ENCODE measurements around the gene TNFRSF4. TPM values are rescaled to one million over a fixed set of nuclear protein-coding genes. Genes with fewer than 3 reads are reported as not detected.
A peak's percentile ranks its signal among the peaks of the same experiment; 100 is the strongest.

Gene TNFRSF4
- total RNA-seq, 1 donor from 2014 or later: 0.38 TPM

DNA sequence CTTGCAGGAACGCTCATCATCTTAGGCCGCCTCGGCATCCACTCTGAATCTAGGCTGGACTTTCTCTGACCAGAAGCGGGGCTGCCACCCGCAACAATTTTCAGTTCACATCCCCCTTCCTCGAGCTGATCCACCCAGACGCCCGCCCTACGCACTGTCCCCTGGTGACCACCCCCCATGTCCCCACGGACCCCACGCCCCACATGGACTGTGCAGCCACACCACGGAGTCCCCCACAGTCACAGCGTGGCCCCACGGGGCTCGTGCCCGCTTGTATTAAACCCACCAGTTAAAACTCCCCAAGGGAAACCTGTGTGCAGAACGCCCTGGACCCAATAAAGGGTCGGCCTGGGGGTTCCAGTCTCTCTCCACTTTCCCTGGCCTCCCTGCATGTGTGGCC is 45.6 kb upstream of the TNFRSF4 start:
- H3K36me3 Mint-ChIP-seq (ENCODE audit: insufficient read depth): peaks cover 22% of the 10 kb centered on the region
- H3K4me1 Mint-ChIP-seq (ENCODE audit: low read depth): no peaks in the 10 kb centered on the region
- H3K27ac Mint-ChIP-seq: peak overlapping the region; percentile 43
- no peak overlapping the region for H3K4me3 Mint-ChIP-seq (ENCODE audit: low read depth)
- TF ChIP-seq, protein P1, sequence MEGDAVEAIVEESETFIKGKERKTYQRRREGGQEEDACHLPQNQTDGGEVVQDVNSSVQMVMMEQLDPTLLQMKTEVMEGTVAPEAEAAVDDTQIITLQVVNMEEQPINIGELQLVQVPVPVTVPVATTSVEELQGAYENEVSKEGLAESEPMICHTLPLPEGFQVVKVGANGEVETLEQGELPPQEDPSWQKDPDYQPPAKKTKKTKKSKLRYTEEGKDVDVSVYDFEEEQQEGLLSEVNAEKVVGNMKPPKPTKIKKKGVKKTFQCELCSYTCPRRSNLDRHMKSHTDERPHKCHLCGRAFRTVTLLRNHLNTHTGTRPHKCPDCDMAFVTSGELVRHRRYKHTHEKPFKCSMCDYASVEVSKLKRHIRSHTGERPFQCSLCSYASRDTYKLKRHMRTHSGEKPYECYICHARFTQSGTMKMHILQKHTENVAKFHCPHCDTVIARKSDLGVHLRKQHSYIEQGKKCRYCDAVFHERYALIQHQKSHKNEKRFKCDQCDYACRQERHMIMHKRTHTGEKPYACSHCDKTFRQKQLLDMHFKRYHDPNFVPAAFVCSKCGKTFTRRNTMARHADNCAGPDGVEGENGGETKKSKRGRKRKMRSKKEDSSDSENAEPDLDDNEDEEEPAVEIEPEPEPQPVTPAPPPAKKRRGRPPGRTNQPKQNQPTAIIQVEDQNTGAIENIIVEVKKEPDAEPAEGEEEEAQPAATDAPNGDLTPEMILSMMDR (IDR thresholded peaks at IDR 0.05; ENCODE audit: unreplicated experiment): no peak
- no peak for DNase-seq (ENCODE audit: low spot score, unreplicated experiment)
- H3K9me3 Mint-ChIP-seq (ENCODE audit: low read depth): no peaks in the 10 kb centered on the region
- H3K27me3 Mint-ChIP-seq: no peaks in the 10 kb centered on the region

DNA sequence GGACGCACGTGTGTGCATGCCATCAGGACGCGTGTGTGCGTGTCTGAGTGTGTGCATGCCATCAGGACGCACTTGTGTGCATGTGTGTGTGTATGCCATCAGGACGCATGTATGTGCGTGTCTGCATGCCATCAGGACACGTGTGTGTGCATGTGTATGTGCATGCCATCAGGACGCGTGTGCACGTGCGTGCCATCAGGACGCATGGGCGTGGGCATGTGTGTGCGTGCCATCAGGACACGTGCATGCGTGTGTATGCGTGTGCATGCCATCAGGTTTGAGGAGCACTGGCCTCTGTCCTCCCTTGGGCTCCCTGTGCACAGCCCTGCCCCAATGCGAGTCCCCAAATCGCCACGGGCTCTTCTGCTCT is 45.2 kb upstream of the TNFRSF4 start:
- H3K36me3 Mint-ChIP-seq (ENCODE audit: insufficient read depth): peaks cover 22% of the 10 kb centered on the region
- no peak overlapping the region for H3K27ac Mint-ChIP-seq
- no peak overlapping the region for H3K4me3 Mint-ChIP-seq (ENCODE audit: low read depth)
- TF ChIP-seq, protein P1 (IDR thresholded peaks at IDR 0.05; ENCODE audit: unreplicated experiment): no peak
- DNase-seq (ENCODE audit: low spot score, unreplicated experiment): no peak
- H3K9me3 Mint-ChIP-seq (ENCODE audit: low read depth): no peaks in the 10 kb centered on the region
- no peaks in the 10 kb centered on the region for H3K4me1 Mint-ChIP-seq (ENCODE audit: low read depth)
- H3K27me3 Mint-ChIP-seq: no peaks in the 10 kb centered on the region

DNA sequence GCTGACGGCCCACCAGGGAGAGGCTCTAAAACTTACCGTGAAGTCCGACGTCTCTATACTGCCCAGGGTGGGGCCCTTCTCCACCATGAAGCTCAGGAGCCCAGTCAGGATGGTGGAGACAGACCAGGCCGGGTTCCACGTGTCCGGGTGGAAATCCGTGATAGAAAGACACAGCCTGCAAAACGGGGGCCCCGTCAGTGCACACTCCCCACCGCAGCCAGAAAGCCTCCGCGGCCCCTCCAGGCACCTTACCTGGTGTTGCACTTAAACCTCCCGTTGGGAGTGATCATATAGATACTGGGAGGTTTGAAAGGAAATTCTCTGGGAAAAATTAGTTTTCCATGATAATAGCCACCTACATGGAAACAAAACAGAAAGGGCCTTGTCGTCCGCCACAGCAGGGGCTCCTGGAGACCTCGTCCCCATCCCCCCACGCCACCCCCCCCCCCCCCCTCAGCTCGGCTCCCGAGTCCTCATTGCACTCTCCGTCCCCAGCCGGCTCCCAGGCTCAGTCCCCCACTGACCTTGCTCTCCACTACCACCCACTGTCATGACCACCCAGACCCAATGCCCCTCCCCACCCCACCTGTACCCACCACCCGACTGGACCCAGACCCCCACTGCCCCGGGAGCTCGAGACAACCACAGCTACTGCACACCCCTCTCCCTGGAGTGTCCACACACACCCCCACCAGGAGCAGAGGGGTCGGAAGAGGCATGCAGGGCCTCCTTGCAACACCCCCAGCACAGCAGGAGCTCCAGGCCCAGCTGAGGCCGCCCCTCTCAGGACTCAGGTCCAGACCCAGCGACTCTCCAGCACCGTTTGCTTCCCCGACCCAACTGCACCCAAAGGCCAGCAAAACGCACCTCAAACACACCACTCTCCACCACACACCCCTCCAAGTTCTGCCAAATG is 43.3 kb upstream of the TNFRSF4 start:
- Mint-ChIP-seq H3K27me3 (no peaks in the 10 kb centered on the region), H3K9me3 (ENCODE audit: low read depth) (no peaks in the 10 kb centered on the region), H3K4me3 (ENCODE audit: low read depth) (no peak overlapping the region), H3K36me3 (ENCODE audit: insufficient read depth) (peaks cover 27% of the 10 kb centered on the region), H3K4me1 (ENCODE audit: low read depth) (no peaks in the 10 kb centered on the region), H3K27ac (peak overlapping the region; percentile 56)
- DNase-seq (ENCODE audit: low spot score, unreplicated experiment): no peak
- TF ChIP-seq, protein P1 (IDR thresholded peaks at IDR 0.05; ENCODE audit: unreplicated experiment): no peak

DNA sequence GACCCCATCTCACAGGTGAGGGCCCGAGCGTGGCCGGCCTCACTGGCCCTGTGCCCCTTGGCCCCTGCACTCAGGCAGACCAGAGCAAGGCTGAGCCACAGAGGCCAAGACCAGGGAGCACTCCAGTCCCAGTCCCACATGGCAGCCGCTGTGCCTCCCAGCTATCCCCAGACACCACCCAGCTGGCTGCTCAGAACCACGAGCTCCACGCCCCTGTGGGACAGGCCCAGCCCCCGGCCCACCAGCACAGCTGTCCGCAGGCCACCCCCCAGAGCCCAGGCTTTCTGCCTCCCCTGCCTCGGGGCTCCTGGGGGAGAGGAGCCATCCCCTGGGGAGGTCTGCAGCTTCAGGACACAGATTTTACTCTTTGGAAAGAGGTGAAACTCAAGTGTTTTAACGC is 41.7 kb upstream of the TNFRSF4 start:
- H3K27ac Mint-ChIP-seq: no peak overlapping the region
- no peaks in the 10 kb centered on the region for H3K9me3 Mint-ChIP-seq (ENCODE audit: low read depth)
- H3K4me3 Mint-ChIP-seq (ENCODE audit: low read depth): no peak overlapping the region
- peaks cover 22% of the 10 kb centered on the region for H3K36me3 Mint-ChIP-seq (ENCODE audit: insufficient read depth)
- H3K4me1 Mint-ChIP-seq (ENCODE audit: low read depth): no peaks in the 10 kb centered on the region
- TF ChIP-seq, protein P1 (IDR thresholded peaks at IDR 0.05; ENCODE audit: unreplicated experiment): no peak
- no peak for DNase-seq (ENCODE audit: low spot score, unreplicated experiment)
- no peaks in the 10 kb centered on the region for H3K27me3 Mint-ChIP-seq

DNA sequence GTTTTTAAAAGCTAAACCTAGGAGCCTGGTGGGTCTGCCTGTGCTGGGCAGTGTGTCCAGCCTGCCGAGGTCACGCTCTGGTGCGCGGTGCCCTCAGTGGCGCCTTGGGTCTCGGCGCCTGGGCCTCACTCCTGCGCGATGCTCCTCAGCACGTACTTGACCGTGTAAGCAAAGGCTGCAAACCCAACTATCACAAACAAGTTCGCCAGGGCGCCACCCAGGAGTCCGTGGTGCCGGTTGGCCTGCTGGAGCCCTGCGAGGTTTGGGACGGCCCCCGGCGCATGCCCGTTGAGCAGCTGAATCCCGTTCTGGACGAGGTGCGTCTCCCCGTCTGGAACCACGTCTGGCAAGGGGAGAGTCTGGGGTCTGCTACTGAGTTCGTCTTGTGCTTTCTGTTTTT is 41.1 kb upstream of the TNFRSF4 start:
- Mint-ChIP-seq H3K4me1 (ENCODE audit: low read depth) (no peaks in the 10 kb centered on the region), H3K36me3 (ENCODE audit: insufficient read depth) (peaks cover 22% of the 10 kb centered on the region), H3K27me3 (no peaks in the 10 kb centered on the region), H3K27ac (no peak overlapping the region), H3K9me3 (ENCODE audit: low read depth) (no peaks in the 10 kb centered on the region), H3K4me3 (ENCODE audit: low read depth) (no peak overlapping the region)
- no peak for DNase-seq (ENCODE audit: low spot score, unreplicated experiment)
- TF ChIP-seq, protein P1 (IDR thresholded peaks at IDR 0.05; ENCODE audit: unreplicated experiment): no peak

Measured in progenitor cell of endocrine pancreas (in vitro differentiated cells).